ENCODE data around the gene TEKT5. TPM values are rescaled to one million over a fixed set of nuclear protein-coding genes. Genes with fewer than 3 reads are reported as not detected.

Gene TEKT5
- total and polyA plus RNA-seq, 9 of the 15 experiments (the other 6 are each of a cell fraction or from before 2014, with no cell fraction given) = 0.10 to 0.19 TPM; not detected in 7

DNA sequence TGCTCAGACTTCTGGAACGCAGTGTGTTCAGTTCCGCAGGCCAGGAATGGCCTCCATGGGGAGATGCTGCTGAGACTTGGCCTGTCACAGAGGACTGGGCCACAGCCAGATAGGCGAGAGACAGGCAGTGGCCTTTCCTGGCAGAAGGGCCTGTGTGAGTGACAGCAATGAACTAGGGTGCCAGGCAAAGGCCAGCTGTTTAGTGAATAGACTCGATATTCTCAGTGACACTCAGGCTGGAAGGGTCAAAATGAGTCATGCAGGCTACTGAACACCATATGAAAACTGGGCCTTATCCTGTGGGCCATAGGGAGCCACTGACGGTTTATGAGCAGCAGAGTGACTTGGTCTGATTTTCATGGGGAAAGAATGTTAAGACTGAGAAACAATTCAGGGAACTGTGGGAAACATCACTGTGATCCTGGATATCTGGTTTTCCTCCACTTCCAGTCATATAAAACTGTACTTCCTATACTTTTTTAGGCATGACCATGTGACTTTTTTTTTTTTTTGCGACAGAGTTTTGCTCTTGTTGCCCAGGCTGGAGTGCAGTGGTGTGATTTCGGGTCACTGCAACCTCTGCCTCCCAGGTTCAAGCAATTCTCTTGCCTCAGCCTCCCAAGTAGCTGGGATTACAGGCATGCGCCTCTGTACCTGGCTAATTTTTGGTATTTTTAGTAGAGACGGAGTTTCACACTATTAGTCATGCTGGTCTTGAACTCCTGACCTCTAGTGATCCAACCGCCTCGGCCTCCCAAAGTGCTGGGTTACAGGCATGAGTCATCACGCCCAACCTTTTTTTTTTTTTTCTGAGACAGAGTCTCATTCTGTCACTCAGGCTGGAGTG lies 43.7 kb upstream of the TEKT5 start (continued):
- TF ChIP-seq, protein P1, sequence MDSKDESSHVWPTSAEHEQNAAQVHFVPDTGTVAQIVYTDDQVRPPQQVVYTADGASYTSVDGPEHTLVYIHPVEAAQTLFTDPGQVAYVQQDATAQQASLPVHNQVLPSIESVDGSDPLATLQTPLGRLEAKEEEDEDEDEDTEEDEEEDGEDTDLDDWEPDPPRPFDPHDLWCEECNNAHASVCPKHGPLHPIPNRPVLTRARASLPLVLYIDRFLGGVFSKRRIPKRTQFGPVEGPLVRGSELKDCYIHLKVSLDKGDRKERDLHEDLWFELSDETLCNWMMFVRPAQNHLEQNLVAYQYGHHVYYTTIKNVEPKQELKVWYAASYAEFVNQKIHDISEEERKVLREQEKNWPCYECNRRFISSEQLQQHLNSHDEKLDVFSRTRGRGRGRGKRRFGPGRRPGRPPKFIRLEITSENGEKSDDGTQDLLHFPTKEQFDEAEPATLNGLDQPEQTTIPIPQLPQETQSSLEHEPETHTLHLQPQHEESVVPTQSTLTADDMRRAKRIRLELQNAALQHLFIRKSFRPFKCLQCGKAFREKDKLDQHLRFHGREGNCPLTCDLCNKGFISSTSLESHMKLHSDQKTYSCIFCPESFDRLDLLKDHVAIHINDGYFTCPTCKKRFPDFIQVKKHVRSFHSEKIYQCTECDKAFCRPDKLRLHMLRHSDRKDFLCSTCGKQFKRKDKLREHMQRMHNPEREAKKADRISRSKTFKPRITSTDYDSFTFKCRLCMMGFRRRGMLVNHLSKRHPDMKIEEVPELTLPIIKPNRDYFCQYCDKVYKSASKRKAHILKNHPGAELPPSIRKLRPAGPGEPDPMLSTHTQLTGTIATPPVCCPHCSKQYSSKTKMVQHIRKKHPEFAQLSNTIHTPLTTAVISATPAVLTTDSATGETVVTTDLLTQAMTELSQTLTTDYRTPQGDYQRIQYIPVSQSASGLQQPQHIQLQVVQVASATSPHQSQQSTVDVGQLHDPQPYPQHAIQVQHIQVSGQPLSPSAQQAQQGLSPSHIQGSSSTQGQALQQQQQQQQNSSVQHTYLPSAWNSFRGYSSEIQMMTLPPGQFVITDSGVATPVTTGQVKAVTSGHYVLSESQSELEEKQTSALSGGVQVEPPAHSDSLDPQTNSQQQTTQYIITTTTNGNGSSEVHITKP (IDR thresholded peaks at IDR 0.05; ENCODE audit: partially characterized antibody) = peak; percentile 4
- no peak for TF ChIP-seq ZNF408 (CRISPR knock-in tag; IDR thresholded peaks at IDR 0.05; ENCODE audit: low read depth)
- TF ChIP-seq ZNF316 (IDR thresholded peaks at IDR 0.05) = peak; percentile 66; the same call in 1 of the 2 replicates
- no peak for TF ChIP-seq NR1H2 (CRISPR knock-in tag; IDR thresholded peaks at IDR 0.05)
- TF ChIP-seq, protein P2, sequence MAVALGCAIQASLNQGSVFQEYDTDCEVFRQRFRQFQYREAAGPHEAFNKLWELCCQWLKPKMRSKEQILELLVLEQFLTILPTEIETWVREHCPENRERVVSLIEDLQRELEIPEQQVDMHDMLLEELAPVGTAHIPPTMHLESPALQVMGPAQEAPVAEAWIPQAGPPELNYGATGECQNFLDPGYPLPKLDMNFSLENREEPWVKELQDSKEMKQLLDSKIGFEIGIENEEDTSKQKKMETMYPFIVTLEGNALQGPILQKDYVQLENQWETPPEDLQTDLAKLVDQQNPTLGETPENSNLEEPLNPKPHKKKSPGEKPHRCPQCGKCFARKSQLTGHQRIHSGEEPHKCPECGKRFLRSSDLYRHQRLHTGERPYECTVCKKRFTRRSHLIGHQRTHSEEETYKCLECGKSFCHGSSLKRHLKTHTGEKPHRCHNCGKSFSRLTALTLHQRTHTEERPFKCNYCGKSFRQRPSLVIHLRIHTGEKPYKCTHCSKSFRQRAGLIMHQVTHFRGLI (CRISPR knock-in tag; IDR thresholded peaks at IDR 0.05) = no peak
- TF ChIP-seq RAD21 (CRISPR knock-in tag; conservative IDR thresholded peaks at IDR 0.05 in 1 of 2, IDR thresholded peaks at IDR 0.05 in 1 of 2) = no peak
- TF ChIP-seq ZBTB17 (CRISPR knock-in tag; IDR thresholded peaks at IDR 0.05) = no peak
- TF ChIP-seq JUNB (CRISPR knock-in tag; conservative IDR thresholded peaks at IDR 0.05) = peak; percentile 63; the same call in 1 of the 2 replicates
- no peak for TF ChIP-seq RBFOX2 (IDR thresholded peaks at IDR 0.05; ENCODE audit: low read depth, low read length)
- TF ChIP-seq EWSR1 (IDR thresholded peaks at IDR 0.05; ENCODE audit: borderline replicate concordance, low read depth, partially characterized antibody) = no peak
- peak; percentile 89 for TF ChIP-seq JUN (IDR thresholded peaks at IDR 0.05; ENCODE audit: borderline replicate concordance, low read depth, low read length)
- no peak for TF ChIP-seq JUN (CRISPR knock-in tag; IDR thresholded peaks at IDR 0.05; ENCODE audit: borderline replicate concordance)
- no peak for TF ChIP-seq KAT7 (CRISPR knock-in tag; IDR thresholded peaks at IDR 0.05; ENCODE audit: borderline replicate concordance)
- TF ChIP-seq RFX7 (CRISPR knock-in tag; IDR thresholded peaks at IDR 0.05) = no peak
- peak; percentile 93 for TF ChIP-seq SMARCE1 (IDR thresholded peaks at IDR 0.05)
- TF ChIP-seq BACH1 (tag; IDR thresholded peaks at IDR 0.05) = peak; percentile 50; the same call in 1 of the 2 replicates
- TF ChIP-seq, protein P3, sequence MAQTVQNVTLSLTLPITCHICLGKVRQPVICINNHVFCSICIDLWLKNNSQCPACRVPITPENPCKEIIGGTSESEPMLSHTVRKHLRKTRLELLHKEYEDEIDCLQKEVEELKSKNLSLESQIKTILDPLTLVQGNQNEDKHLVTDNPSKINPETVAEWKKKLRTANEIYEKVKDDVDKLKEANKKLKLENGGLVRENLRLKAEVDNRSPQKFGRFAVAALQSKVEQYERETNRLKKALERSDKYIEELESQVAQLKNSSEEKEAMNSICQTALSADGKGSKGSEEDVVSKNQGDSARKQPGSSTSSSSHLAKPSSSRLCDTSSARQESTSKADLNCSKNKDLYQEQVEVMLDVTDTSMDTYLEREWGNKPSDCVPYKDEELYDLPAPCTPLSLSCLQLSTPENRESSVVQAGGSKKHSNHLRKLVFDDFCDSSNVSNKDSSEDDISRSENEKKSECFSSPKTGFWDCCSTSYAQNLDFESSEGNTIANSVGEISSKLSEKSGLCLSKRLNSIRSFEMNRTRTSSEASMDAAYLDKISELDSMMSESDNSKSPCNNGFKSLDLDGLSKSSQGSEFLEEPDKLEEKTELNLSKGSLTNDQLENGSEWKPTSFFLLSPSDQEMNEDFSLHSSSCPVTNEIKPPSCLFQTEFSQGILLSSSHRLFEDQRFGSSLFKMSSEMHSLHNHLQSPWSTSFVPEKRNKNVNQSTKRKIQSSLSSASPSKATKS (CRISPR knock-in tag; IDR thresholded peaks at IDR 0.05) = no peak
- TF ChIP-seq TFAM (CRISPR knock-in tag; conservative IDR thresholded peaks at IDR 0.05) = no peak
- no peak for TF ChIP-seq ILK (tag; IDR thresholded peaks at IDR 0.05; ENCODE audit: borderline replicate concordance, low read depth)
- no peak for TF ChIP-seq ELF4 (CRISPR knock-in tag; IDR thresholded peaks at IDR 0.05)
